Neural cell (in vitro differentiated cells): ENCODE data around the gene SPARCL1. TPM values are rescaled to one million over a fixed set of nuclear protein-coding genes. Genes with fewer than 3 reads are reported as not detected.

Experiments
- H2AFZ ChIP-seq: fragments of 200-600, 300-800 bp; sonication (generic), shearing (Covaris generic); 2 replicates; pipeline ENCODE4 v1.6.0; 2014; ENCODE audit warnings: low read depth, mild to moderate bottlenecking, antibody characterized with exemption, low read length, moderate library complexity
- H3F3A ChIP-seq: fragments of 200-600 bp; shearing (Covaris generic); 2 replicates; pipeline ENCODE4 v1.6.1; 2016; ENCODE audit warnings: mild to moderate bottlenecking, moderate library complexity, mixed read lengths, antibody characterized with exemption, low read length; ENCODE audit not compliant: insufficient read depth, poor library complexity, severe bottlenecking
- H3K27ac ChIP-seq: fragments of 200-600, 300-800 bp; sonication (generic), shearing (Covaris generic); 2 replicates; pipeline ENCODE4 v1.5.1; 2014; ENCODE audit warnings: mild to moderate bottlenecking, low read length, moderate library complexity
- H3K27me3 ChIP-seq: fragments of 300-800, 200-600 bp; sonication (generic), shearing (Covaris generic); 2 replicates; pipeline ENCODE4 v1.6.0; 2014; ENCODE audit warnings: mild to moderate bottlenecking, low read depth, low read length, moderate library complexity; ENCODE audit not compliant: insufficient read depth
- H3K36me3 ChIP-seq: fragments of 300-800, 200-600 bp; sonication (generic), shearing (Covaris generic); 2 replicates; pipeline ENCODE4 v1.5.1; 2014; ENCODE audit warnings: mild to moderate bottlenecking, antibody characterized with exemption, low read length, moderate library complexity; ENCODE audit not compliant: insufficient read depth
- H3K4me2 ChIP-seq: fragments of 300-800, 200-600 bp; sonication (generic), shearing (Covaris generic); 2 replicates; pipeline ENCODE4 v1.6.0; 2014; ENCODE audit warnings: mild to moderate bottlenecking, low read length
- H3K4me3 ChIP-seq: fragments of 300-800, 200-600 bp; sonication (generic), shearing (Covaris generic); 2 replicates; pipeline ENCODE4 v1.5.1; 2014; ENCODE audit warnings: mild to moderate bottlenecking, low read length, moderate library complexity
- H3K79me2 ChIP-seq: fragments of 200-600 bp; shearing (Covaris generic); replicated peaks from 2 replicates; pipeline ENCODE4 v1.6.0; 2014; ENCODE audit warnings: mild to moderate bottlenecking, low read length, moderate library complexity; ENCODE audit not compliant: insufficient read depth
- H3K9ac ChIP-seq: fragments of 300-800, 200-600 bp; sonication (generic), shearing (Covaris generic); 2 replicates; pipeline ENCODE4 v1.6.1; 2016; ENCODE audit warnings: mild to moderate bottlenecking, low read length, mixed read lengths
- H3K9me2 ChIP-seq: fragments of 200-600 bp; shearing (Covaris generic); 2 replicates; pipeline ENCODE4 v1.6.1; 2016; ENCODE audit warnings: mild to moderate bottlenecking, low read length, mixed read lengths; ENCODE audit not compliant: insufficient read depth
- H3K9me3 ChIP-seq: fragments of 200-600, 300-800 bp; sonication (generic), shearing (Covaris generic); 2 replicates; pipeline ENCODE4 v1.6.1; 2016; ENCODE audit warnings: mild to moderate bottlenecking, mixed run types, low read length, moderate library complexity, mixed read lengths
- H4K20me1 ChIP-seq: fragments of 200-600 bp; shearing (Covaris generic); 2 replicates; pipeline ENCODE4 v1.6.1; 2016; ENCODE audit warnings: mild to moderate bottlenecking, mixed run types; ENCODE audit not compliant: insufficient read depth
- EP300 ChIP-seq: fragments of 450-650 bp; conservative IDR thresholded peaks from 2 replicates; pipeline ENCODE4 v1.6.1; 2014; ENCODE audit warnings: antibody characterized with exemption, mild to moderate bottlenecking, moderate library complexity; ENCODE audit not compliant: poor library complexity, severe bottlenecking
- EZH2 ChIP-seq: fragments of 200-600, 300-800 bp; shearing (Covaris generic), sonication (generic); IDR thresholded peaks from 2 replicates; pipeline ENCODE4 v1.6.1; 2014; ENCODE audit warnings: antibody characterized with exemption, low read length, borderline replicate concordance, mild to moderate bottlenecking; ENCODE audit not compliant: insufficient read depth, poor library complexity, severe bottlenecking
- MXI1 ChIP-seq: fragments of 450-650 bp; conservative IDR thresholded peaks from 2 replicates; pipeline ENCODE4 v1.6.1; 2014; ENCODE audit warnings: antibody characterized with exemption, mild to moderate bottlenecking; ENCODE audit not compliant: poor library complexity, severe bottlenecking
- POLR2AphosphoS5 ChIP-seq: IDR thresholded peaks from 2 replicates; pipeline ENCODE4 v1.6.1; 2012
- RAD21 ChIP-seq: fragments of 450-650 bp; conservative IDR thresholded peaks from 2 replicates; pipeline ENCODE4 v1.6.1; 2014; ENCODE audit warnings: antibody characterized with exemption, mild to moderate bottlenecking, moderate library complexity
- SMC3 ChIP-seq: fragments of 450-650 bp; conservative IDR thresholded peaks from 2 replicates; pipeline ENCODE4 v1.6.1; 2014; ENCODE audit warnings: antibody characterized with exemption, mild to moderate bottlenecking, moderate library complexity; ENCODE audit not compliant: poor library complexity
- TAF1 ChIP-seq: IDR thresholded peaks from 2 replicates; pipeline ENCODE4 v1.6.1; 2012; ENCODE audit warnings: low read depth
- polyA plus RNA-seq: library from polyadenylated mRNA; depleted of rRNA; stranded (reverse); fragments of >200 nt; gene quantifications from 2 replicates; pipeline ENCODE4 v1.2.3, GENCODE V29; 2014
- TF ChIP-seq, protein P1 (sequence below): fragments of 450-650 bp; IDR thresholded peaks from 2 replicates; pipeline ENCODE4 v1.5.1; 2014; ENCODE audit warnings: antibody characterized with exemption, mild to moderate bottlenecking, moderate library complexity; ENCODE audit not compliant: poor library complexity, severe bottlenecking
- TF ChIP-seq, protein P2 (sequence below): IDR thresholded peaks from 2 replicates; pipeline ENCODE4 v1.6.1; 2012; ENCODE audit warnings: borderline replicate concordance

The SPARCL1 gene
- polyA plus RNA-seq, 1 donor from 2014 or later: 0.89 TPM

DNA sequence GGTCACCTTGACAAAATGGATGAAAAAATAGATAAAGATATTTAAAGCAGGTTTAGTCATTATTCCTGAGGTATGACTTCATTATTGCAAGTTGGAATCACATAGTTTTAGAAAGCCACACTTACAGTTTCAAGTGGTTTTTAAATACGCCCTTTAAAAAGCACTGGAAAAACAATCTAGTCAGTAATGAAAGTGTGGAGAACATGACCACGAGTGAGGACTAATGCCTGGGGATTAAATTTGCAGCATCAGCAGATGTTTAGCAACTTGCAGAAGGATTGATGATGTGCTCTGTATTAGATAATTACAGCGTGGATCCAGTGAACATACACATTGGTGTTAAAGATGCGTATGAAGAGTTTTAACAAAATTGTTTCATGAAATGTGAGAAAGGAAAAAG, 5.9 kb downstream of the SPARCL1 start:
- H3K9ac ChIP-seq: no peak overlapping the region
- no peak for TF ChIP-seq MXI1
- TF ChIP-seq EP300: no peak
- no peak for TF ChIP-seq SMC3
- TF ChIP-seq RAD21: no peak
- TF ChIP-seq, protein P1, sequence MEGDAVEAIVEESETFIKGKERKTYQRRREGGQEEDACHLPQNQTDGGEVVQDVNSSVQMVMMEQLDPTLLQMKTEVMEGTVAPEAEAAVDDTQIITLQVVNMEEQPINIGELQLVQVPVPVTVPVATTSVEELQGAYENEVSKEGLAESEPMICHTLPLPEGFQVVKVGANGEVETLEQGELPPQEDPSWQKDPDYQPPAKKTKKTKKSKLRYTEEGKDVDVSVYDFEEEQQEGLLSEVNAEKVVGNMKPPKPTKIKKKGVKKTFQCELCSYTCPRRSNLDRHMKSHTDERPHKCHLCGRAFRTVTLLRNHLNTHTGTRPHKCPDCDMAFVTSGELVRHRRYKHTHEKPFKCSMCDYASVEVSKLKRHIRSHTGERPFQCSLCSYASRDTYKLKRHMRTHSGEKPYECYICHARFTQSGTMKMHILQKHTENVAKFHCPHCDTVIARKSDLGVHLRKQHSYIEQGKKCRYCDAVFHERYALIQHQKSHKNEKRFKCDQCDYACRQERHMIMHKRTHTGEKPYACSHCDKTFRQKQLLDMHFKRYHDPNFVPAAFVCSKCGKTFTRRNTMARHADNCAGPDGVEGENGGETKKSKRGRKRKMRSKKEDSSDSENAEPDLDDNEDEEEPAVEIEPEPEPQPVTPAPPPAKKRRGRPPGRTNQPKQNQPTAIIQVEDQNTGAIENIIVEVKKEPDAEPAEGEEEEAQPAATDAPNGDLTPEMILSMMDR: no peak
- TF ChIP-seq EZH2: no peak
- no peak for TF ChIP-seq POLR2AphosphoS5
- TF ChIP-seq, protein P2, sequence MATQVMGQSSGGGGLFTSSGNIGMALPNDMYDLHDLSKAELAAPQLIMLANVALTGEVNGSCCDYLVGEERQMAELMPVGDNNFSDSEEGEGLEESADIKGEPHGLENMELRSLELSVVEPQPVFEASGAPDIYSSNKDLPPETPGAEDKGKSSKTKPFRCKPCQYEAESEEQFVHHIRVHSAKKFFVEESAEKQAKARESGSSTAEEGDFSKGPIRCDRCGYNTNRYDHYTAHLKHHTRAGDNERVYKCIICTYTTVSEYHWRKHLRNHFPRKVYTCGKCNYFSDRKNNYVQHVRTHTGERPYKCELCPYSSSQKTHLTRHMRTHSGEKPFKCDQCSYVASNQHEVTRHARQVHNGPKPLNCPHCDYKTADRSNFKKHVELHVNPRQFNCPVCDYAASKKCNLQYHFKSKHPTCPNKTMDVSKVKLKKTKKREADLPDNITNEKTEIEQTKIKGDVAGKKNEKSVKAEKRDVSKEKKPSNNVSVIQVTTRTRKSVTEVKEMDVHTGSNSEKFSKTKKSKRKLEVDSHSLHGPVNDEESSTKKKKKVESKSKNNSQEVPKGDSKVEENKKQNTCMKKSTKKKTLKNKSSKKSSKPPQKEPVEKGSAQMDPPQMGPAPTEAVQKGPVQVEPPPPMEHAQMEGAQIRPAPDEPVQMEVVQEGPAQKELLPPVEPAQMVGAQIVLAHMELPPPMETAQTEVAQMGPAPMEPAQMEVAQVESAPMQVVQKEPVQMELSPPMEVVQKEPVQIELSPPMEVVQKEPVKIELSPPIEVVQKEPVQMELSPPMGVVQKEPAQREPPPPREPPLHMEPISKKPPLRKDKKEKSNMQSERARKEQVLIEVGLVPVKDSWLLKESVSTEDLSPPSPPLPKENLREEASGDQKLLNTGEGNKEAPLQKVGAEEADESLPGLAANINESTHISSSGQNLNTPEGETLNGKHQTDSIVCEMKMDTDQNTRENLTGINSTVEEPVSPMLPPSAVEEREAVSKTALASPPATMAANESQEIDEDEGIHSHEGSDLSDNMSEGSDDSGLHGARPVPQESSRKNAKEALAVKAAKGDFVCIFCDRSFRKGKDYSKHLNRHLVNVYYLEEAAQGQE: no peak
- TF ChIP-seq TAF1: no peak
- H4K20me1 ChIP-seq: no peaks in the 10 kb centered on the region
- H3K36me3 ChIP-seq: no peaks in the 10 kb centered on the region
- no peaks in the 10 kb centered on the region for H3K9me3 ChIP-seq
- H3K27me3 ChIP-seq: no peaks in the 10 kb centered on the region
- no peak overlapping the region for H3K27ac ChIP-seq
- H3K9me2 ChIP-seq: no peaks in the 10 kb centered on the region
- no peak overlapping the region for H3K4me2 ChIP-seq
- H3K79me2 ChIP-seq: no peaks in the 10 kb centered on the region
- H2AFZ ChIP-seq: no peak overlapping the region
- H3K4me3 ChIP-seq: no peak overlapping the region
- H3F3A ChIP-seq: no peaks in the 10 kb centered on the region

DNA sequence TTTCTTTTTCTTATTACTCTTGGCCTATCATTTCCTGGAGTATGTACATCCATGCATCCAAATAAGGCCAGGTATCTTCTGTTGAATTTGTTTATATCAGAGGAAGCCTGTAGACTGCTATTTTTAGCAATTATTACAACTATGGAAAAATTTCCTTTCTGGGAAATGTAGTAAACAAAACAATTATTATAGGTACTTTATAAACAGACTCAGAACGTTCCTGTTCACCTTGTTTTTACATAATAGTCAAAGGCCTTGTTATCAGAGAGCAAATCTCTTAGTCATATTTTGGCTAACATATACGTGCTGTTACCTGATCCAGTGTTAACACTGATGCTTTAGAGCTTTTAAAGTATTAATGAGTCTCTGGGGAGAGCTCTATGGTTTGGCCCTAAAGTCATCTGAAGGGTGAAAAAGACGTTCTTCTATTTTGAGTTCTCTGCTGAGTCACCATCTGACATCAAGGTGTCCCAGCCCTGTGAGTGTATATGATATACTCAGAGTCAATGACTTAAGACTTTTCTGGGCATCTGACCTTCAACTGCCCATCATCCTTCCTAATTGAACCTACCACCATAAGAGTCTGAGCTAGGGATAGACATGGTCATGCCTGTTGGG, 7.3 kb downstream of the SPARCL1 start:
- no peak overlapping the region for H3K4me3 ChIP-seq
- H3F3A ChIP-seq: no peaks in the 10 kb centered on the region

More for the DNA sequence above, 7.3 kb downstream of the SPARCL1 start:
- no peak overlapping the region for H3K9ac ChIP-seq
- H3K27me3 ChIP-seq: no peaks in the 10 kb centered on the region
- H3K36me3 ChIP-seq: no peaks in the 10 kb centered on the region
- H2AFZ ChIP-seq: no peak overlapping the region
- no peak overlapping the region for H3K27ac ChIP-seq
- no peaks in the 10 kb centered on the region for H4K20me1 ChIP-seq
- no peaks in the 10 kb centered on the region for H3K9me3 ChIP-seq
- no peak for TF ChIP-seq RAD21
- TF ChIP-seq, protein P1: no peak
- no peak for TF ChIP-seq POLR2AphosphoS5
- no peak for TF ChIP-seq EZH2
- TF ChIP-seq MXI1: no peak
- TF ChIP-seq, protein P2: no peak
- no peak for TF ChIP-seq SMC3
- no peak for TF ChIP-seq EP300
- no peak for TF ChIP-seq TAF1
- no peaks in the 10 kb centered on the region for H3K79me2 ChIP-seq
- no peaks in the 10 kb centered on the region for H3K9me2 ChIP-seq
- H3K4me2 ChIP-seq: no peak overlapping the region
